Activated CD4-positive, alpha-beta T cell treated with anti-CD3 and anti-CD28 coated beads, Interleukin-2, amount 10 ng/mL, durations not matched to agents 7 days and 5 days (primary cell): ENCODE measurements around the gene CRYBA1. TPM values are rescaled to one million over a fixed set of nuclear protein-coding genes. Genes with fewer than 3 reads are reported as not detected.
"Not testable (repeated sequence)": the region's sequence is repeated elsewhere in the genome, so short reads cannot be mapped to it uniquely, and the experiment has no call there.

Experiments
- CTCF ChIA-PET: fragments of 350-600 bp; sonication (Branson Sonifier 250); formaldehyde crosslinking; loops from one replicate; lab custom pipeline; 2021; ENCODE audit warnings: antibody characterized with exemption; lab: Charles Lee
- POLR2A ChIA-PET: fragments of 350-600 bp; sonication (Branson Sonifier 250); formaldehyde crosslinking; loops from one replicate; lab custom pipeline; 2021; ENCODE audit warnings: antibody characterized with exemption; lab: Charles Lee
- DNase-seq: peaks from one replicate; pipeline ENCODE4 v3.0.0-alpha.2; 2020
- H3K27ac Mint-ChIP-seq: one replicate; pipeline ENCODE4 v1.8.0; 2021; ENCODE audit warnings: mild to moderate bottlenecking, moderate library complexity, mixed read lengths
- H3K27me3 Mint-ChIP-seq: one replicate; pipeline ENCODE4 v1.8.0; 2021; ENCODE audit warnings: mixed read lengths
- H3K36me3 Mint-ChIP-seq: one replicate; pipeline ENCODE4 v1.8.0; 2021; ENCODE audit warnings: low read depth, mixed read lengths
- H3K4me1 Mint-ChIP-seq: one replicate; pipeline ENCODE4 v1.8.0; 2021; ENCODE audit warnings: mixed read lengths
- H3K4me3 Mint-ChIP-seq: one replicate; pipeline ENCODE4 v1.8.0; 2021; ENCODE audit warnings: mild to moderate bottlenecking, moderate library complexity, mixed read lengths
- H3K9me3 Mint-ChIP-seq: one replicate; pipeline ENCODE4 v1.8.0; 2021; ENCODE audit warnings: mixed read lengths
- total RNA-seq, 2 experiments: library from RNA; stranded (reverse); gene quantifications; one replicate each; pipeline ENCODE4 v1.2.3, GENCODE V29; 2021

CRYBA1 gene
- total RNA-seq, 2 experiments from 2014 or later = not detected

- CTCF ChIA-PET = interaction anchor here (0.5 to 1.6 kb wide), 7 partner anchors 37 to 671 kb away, joined by 3 to 5 read pairs (median 3); partner anchors contain the start of genes MYO18A and NUFIP2
- Mint-ChIP-seq H3K27me3 (no peaks in the 10 kb centered on the region), H3K9me3 (no peaks in the 10 kb centered on the region), H3K4me3 (no peak overlapping the region), H3K27ac (no peak overlapping the region), H3K4me1 (peaks cover 5% of the 10 kb centered on the region), H3K36me3 (peaks cover 39% of the 10 kb centered on the region)
- POLR2A ChIA-PET = interaction anchor here (0.7 kb wide), 1 partner anchor 62 kb away, joined by 4 read pairs; no protein-coding TSS in a partner anchor
- DNase-seq = no peak
Measured at GRCh38 chr17:29256735-29257466, 10.2 kb downstream of the CRYBA1 start.

DNA sequence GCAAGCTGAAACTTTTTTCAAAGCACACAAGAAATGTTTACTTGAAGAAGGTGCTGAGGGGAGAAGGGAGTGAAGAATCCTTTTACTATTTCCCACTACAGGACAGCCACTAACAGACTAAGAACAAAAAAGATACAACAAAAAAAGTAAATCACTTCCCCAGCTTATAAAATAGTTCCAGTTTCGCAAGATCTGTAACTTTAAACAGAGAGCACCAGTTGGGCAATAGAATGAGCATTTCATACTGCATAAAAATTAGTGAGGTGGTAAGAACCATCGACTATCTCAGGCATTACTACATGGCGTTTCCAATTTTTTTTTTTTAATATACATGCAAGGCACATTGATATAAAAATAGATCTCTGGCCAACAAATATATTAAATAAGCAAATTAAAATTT lies 11.1 kb downstream of the CRYBA1 start:
- Mint-ChIP-seq H3K27ac (no peak overlapping the region), H3K27me3 (no peaks in the 10 kb centered on the region), H3K4me1 (peaks cover 6% of the 10 kb centered on the region), H3K9me3 (no peaks in the 10 kb centered on the region), H3K36me3 (peaks cover 44% of the 10 kb centered on the region), H3K4me3 (no peak overlapping the region)
- POLR2A ChIA-PET = interaction anchor here (0.7 kb wide), 1 partner anchor 63 kb away, joined by 4 read pairs; no protein-coding TSS in a partner anchor
- CTCF ChIA-PET = interaction anchor here (0.5 to 1.2 kb wide), 4 partner anchors 8 to 292 kb away, joined by 3 read pairs; no protein-coding TSS in a partner anchor
- no peak for DNase-seq

GRCh38 chr17:29263916-29264315 lies 17.3 kb downstream of the CRYBA1 start:
- Mint-ChIP-seq H3K27ac (no peak overlapping the region), H3K4me1 (peaks cover 8% of the 10 kb centered on the region), H3K4me3 (no peak overlapping the region), H3K9me3 (no peaks in the 10 kb centered on the region), H3K36me3 (peaks cover 61% of the 10 kb centered on the region), H3K27me3 (no peaks in the 10 kb centered on the region)
- DNase-seq = no peak
- ChIA-PET CTCF (no interaction called here), POLR2A (no interaction called here)

- Mint-ChIP-seq H3K4me1 (peaks cover 25% of the 10 kb centered on the region), H3K36me3 (peaks cover 57% of the 10 kb centered on the region)
- CTCF ChIA-PET, POLR2A ChIA-PET, H3K27ac Mint-ChIP-seq, H3K27me3 Mint-ChIP-seq, H3K9me3 Mint-ChIP-seq, H3K4me3 Mint-ChIP-seq, DNase-seq: not testable (repeated sequence)
Measured at GRCh38 chr17:29271980-29272379, 25.3 kb downstream of the CRYBA1 start.

DNA sequence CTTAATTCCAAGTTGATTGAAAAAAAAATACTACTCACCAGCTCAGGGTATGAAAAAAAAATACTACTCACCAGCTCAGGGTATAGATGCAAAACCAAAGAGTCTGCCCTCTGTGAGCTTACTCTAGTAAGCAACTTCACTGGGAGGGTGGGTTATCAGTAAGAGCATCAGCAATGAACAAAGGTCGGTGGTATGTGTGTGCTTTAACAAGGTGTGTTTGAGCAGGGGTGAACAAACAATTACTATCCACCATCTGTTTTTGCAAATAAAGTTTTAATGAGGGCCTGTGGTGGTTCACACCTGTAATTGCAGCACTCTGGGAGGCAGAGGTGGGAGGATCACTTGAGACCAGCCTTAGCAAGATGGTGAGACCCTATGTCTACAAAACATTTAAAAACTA lies 27.3 kb downstream of the CRYBA1 start:
- Mint-ChIP-seq H3K4me3 (no peak overlapping the region), H3K36me3 (peaks cover 69% of the 10 kb centered on the region), H3K27me3 (no peaks in the 10 kb centered on the region), H3K27ac (no peak overlapping the region), H3K4me1 (peaks cover 32% of the 10 kb centered on the region), H3K9me3 (peaks cover 4% of the 10 kb centered on the region)
- ChIA-PET CTCF (interaction anchor here (1.7 kb wide), 1 partner anchor 17 kb away, joined by 6 read pairs; no protein-coding TSS in a partner anchor), POLR2A (no interaction called here)
- DNase-seq = no peak

DNA sequence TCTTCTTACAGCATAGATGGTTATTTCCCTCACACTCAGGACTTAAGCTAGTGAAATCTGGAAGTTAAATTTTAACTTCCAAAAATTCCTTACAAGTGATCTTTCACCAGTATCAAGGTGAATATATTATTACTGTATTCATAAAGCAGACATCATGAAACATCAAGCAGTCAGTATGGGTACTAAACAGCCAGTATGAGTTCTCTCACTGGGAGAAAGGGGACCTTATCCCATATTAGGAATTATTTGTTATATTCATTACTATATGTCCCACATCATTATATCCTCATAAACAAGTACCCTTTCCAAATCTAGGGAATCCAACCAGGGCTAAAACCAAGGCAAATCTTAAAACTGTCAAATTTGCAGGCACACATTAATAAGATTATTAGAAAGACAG lies 32.0 kb downstream of the CRYBA1 start:
- CTCF ChIA-PET = interaction anchor here (0.6 to 5.3 kb wide), 4 partner anchors 13 to 227 kb away, joined by 3 to 26 read pairs (median 3); no protein-coding TSS in a partner anchor
- Mint-ChIP-seq H3K27me3 (no peaks in the 10 kb centered on the region), H3K9me3 (peaks cover 18% of the 10 kb centered on the region), H3K4me3 (no peak overlapping the region), H3K27ac (no peak overlapping the region), H3K36me3 (peaks cover 94% of the 10 kb centered on the region), H3K4me1 (peaks cover 38% of the 10 kb centered on the region)
- DNase-seq = no peak
- POLR2A ChIA-PET = interaction anchor here (0.6 kb wide), 1 partner anchor 25 kb away, joined by 4 read pairs; no protein-coding TSS in a partner anchor

DNA sequence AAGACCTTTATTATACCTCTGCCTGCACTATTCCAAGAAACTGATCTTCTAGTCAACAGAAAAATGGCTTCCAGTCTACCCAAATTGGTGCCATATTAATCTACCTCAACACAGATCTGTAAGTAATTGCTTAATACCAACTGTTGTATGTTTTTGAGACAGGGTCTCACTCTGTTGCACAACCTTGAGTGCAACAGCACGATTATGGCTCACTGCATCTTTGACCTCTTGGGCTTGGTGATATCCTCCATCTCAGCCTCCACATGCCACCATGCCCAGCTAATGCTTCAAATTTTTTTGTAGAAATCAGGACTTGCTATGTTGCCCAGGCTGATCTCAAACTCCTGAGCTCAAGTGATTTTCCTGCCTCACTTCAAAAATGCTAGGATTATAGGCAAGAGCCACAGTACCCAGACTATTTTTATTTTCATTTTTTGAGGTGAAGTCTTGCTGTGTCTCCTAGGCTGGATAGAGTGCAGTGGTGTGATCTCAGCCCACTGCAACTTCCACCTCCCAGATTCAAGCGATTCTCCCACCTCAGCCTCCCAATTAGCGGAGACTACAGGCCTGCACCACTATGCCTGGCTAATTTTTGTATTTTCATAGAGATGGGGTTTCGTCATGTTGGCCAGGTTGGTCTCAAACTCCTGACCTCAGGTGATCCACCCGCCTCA lies 32.9 kb downstream of the CRYBA1 start:
- Mint-ChIP-seq H3K4me3 (no peak overlapping the region), H3K9me3 (peaks cover 21% of the 10 kb centered on the region), H3K27me3 (no peaks in the 10 kb centered on the region), H3K27ac (no peak overlapping the region), H3K4me1 (peaks cover 39% of the 10 kb centered on the region), H3K36me3 (peaks cover 91% of the 10 kb centered on the region)
- POLR2A ChIA-PET = no interaction called here
- CTCF ChIA-PET = interaction anchor here (0.8 to 5.3 kb wide), 5 partner anchors 11 to 131 kb away, joined by 3 to 26 read pairs (median 3); no protein-coding TSS in a partner anchor
- DNase-seq = no peak

- Mint-ChIP-seq H3K27me3 (no peaks in the 10 kb centered on the region), H3K4me3 (no peak overlapping the region), H3K9me3 (peaks cover 21% of the 10 kb centered on the region), H3K36me3 (peaks cover 91% of the 10 kb centered on the region), H3K27ac (no peak overlapping the region), H3K4me1 (peaks cover 48% of the 10 kb centered on the region)
- DNase-seq = no peak
- POLR2A ChIA-PET = no interaction called here
- CTCF ChIA-PET = interaction anchor here (1.0 kb wide), 1 partner anchor 334 kb away, joined by 4 read pairs; no protein-coding TSS in a partner anchor
Measured at GRCh38 chr17:29283496-29283895, 36.8 kb downstream of the CRYBA1 start.

GRCh38 chr17:29283961-29284360 lies 37.3 kb downstream of the CRYBA1 start:
- H3K27me3 Mint-ChIP-seq = no peaks in the 10 kb centered on the region
- no peak overlapping the region for H3K4me3 Mint-ChIP-seq
- peaks cover 16% of the 10 kb centered on the region for H3K9me3 Mint-ChIP-seq
- H3K36me3 Mint-ChIP-seq = peaks cover 91% of the 10 kb centered on the region
- H3K27ac Mint-ChIP-seq = no peak overlapping the region
- POLR2A ChIA-PET = no interaction called here
- CTCF ChIA-PET = interaction anchor here (1.0 kb wide), 1 partner anchor 334 kb away, joined by 4 read pairs; no protein-coding TSS in a partner anchor
- peaks cover 52% of the 10 kb centered on the region for H3K4me1 Mint-ChIP-seq
- DNase-seq = no peak

GRCh38 chr17:29289852-29290251 lies 43.2 kb downstream of the CRYBA1 start:
- no peak overlapping the region for H3K4me3 Mint-ChIP-seq
- H3K4me1 Mint-ChIP-seq = peaks cover 59% of the 10 kb centered on the region
- no peak overlapping the region for H3K27ac Mint-ChIP-seq
- ChIA-PET POLR2A (no interaction called here), CTCF (interaction anchor here (0.8 to 3.3 kb wide), 6 partner anchors 10 to 166 kb away, joined by 3 to 26 read pairs (median 6); no protein-coding TSS in a partner anchor)
- no peaks in the 10 kb centered on the region for H3K27me3 Mint-ChIP-seq
- peaks cover 67% of the 10 kb centered on the region for H3K36me3 Mint-ChIP-seq
- no peaks in the 10 kb centered on the region for H3K9me3 Mint-ChIP-seq
- DNase-seq = no peak

GRCh38 chr17:29291163-29291752 lies 44.6 kb downstream of the CRYBA1 start:
- no peaks in the 10 kb centered on the region for H3K27me3 Mint-ChIP-seq
- H3K27ac Mint-ChIP-seq = peak overlapping the region; percentile 91
- peak; percentile 54 for DNase-seq
- peaks cover 57% of the 10 kb centered on the region for H3K4me1 Mint-ChIP-seq
- peak overlapping the region; percentile 89 for H3K4me3 Mint-ChIP-seq
- no peaks in the 10 kb centered on the region for H3K9me3 Mint-ChIP-seq
- ChIA-PET POLR2A (no interaction called here), CTCF (interaction anchor here (0.6 to 3.3 kb wide), 14 partner anchors 11 to 814 kb away, joined by 3 to 26 read pairs (median 4); no protein-coding TSS in a partner anchor)
- H3K36me3 Mint-ChIP-seq = peaks cover 53% of the 10 kb centered on the region
